H1 (cell line): ENCODE measurements around the gene MECP2. TPM values are rescaled to one million over a fixed set of nuclear protein-coding genes. Genes with fewer than 3 reads are reported as not detected.

Experiments used
- BACH1 ChIP-seq: IDR thresholded peaks from 2 replicates; pipeline ENCODE4 v1.6.1; 2012; ENCODE audit warnings: low read length, improper control_type of control experiment
- CBX5 ChIP-seq: fragments of 300-800, 300-1000 bp; sonication (generic); IDR thresholded peaks from 2 replicates; pipeline ENCODE4 v1.7.1; 2016; ENCODE audit warnings: antibody characterized with exemption, low read length, low read depth
- HDAC6 ChIP-seq: IDR thresholded peaks from one replicate; pipeline ENCODE4 v1.7.1; 2012; ENCODE audit warnings: low read depth, mild to moderate bottlenecking, inconsistent platforms, low read length, moderate library complexity
- SIN3A ChIP-seq, 2 experiments: IDR thresholded peaks in 1 of 2; conservative IDR thresholded peaks in 1 of 2; 2 replicates each; pipeline ENCODE4 v1.6.1; 2011 to 2012; ENCODE audit warnings: low read length in 2 of 2, improper control_type of control experiment in 1 of 2, low read depth in 1 of 2, mild to moderate bottlenecking in 1 of 2
- SP4 ChIP-seq: IDR thresholded peaks from 2 replicates; pipeline ENCODE4 v1.6.1; 2012; ENCODE audit warnings: low read length, inconsistent platforms
- polyA plus RNA-seq, 7 experiments: library from polyadenylated mRNA; depleted of rRNA in 3 of 7; stranded (reverse) in 5 of 7; unstranded in 2 of 7; fragments of >200 nt in 5 of 7; fragments of 200-250 nt in 2 of 7; gene quantifications; 1 replicate in 5 of 7; 2 replicates in 1 of 7; 4 replicates in 1 of 7; pipeline versions ENCODE4 v1.2.1 to v1.2.3, GENCODE V29; 2011 to 2013; ENCODE audit warnings: missing spikeins in 2 of 7, mixed read lengths in 2 of 7
- total RNA-seq: library from RNA; stranded (reverse); fragmentation: NEBNext Ultra II Directional; extraction: Animal tissue kit (Norgen Biotek cat#: 25700); gene quantifications from 2 replicates; pipeline ENCODE4 v1.2.1, GENCODE V29; 2021
- TF ChIP-seq, protein P1 (sequence below): IDR thresholded peaks from 2 replicates; pipeline ENCODE4 v1.6.1; 2012; ENCODE audit warnings: low read length, inconsistent platforms
- TF ChIP-seq, protein P2 (sequence below): IDR thresholded peaks from 2 replicates; pipeline ENCODE4 v1.6.1; 2012; ENCODE audit warnings: inconsistent platforms

MECP2 gene
- total and polyA plus RNA-seq, 2 of the 8 experiments (the other 6 are each of a cell fraction or from before 2014, with no cell fraction given), result 5.0 to 32.4 TPM

DNA sequence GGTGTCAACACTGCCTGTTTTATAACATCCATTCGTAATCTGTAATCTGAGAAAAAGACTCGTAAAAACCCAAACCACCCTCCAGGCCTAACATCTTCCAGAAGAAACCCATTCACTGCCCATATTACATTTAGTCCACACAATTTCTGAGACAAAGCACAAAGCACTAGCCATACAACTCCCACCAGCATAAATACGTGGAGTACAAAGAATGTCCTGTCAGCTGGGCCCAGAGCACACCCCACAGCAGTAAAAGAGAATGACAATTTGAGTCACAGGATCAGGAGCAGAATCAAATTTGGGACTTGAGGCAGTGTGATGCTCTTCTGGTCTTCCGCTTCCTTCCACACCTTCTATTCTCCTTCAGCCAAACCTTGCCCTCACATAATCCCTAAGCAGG, 6.8 kb downstream of the MECP2 start (continued):
- TF ChIP-seq, protein P1, sequence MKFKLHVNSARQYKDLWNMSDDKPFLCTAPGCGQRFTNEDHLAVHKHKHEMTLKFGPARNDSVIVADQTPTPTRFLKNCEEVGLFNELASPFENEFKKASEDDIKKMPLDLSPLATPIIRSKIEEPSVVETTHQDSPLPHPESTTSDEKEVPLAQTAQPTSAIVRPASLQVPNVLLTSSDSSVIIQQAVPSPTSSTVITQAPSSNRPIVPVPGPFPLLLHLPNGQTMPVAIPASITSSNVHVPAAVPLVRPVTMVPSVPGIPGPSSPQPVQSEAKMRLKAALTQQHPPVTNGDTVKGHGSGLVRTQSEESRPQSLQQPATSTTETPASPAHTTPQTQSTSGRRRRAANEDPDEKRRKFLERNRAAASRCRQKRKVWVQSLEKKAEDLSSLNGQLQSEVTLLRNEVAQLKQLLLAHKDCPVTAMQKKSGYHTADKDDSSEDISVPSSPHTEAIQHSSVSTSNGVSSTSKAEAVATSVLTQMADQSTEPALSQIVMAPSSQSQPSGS, result no peak
- TF ChIP-seq SIN3A (conservative IDR thresholded peaks at IDR 0.05 in 1 of 2, IDR thresholded peaks at IDR 0.05 in 1 of 2; ENCODE audit: low read depth in 1 of 2, low read length in 2 of 2) (no peak), BACH1 (no peak), SP4 (no peak), CBX5 (no peak), HDAC6 (no peak)
- TF ChIP-seq, protein P2, sequence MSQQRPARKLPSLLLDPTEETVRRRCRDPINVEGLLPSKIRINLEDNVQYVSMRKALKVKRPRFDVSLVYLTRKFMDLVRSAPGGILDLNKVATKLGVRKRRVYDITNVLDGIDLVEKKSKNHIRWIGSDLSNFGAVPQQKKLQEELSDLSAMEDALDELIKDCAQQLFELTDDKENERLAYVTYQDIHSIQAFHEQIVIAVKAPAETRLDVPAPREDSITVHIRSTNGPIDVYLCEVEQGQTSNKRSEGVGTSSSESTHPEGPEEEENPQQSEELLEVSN, result no peak
